GM12865 (cell line): ENCODE measurements around the gene MLLT3.

Experiments
- DNase-seq: peaks from one replicate; pipeline ENCODE4 v3.0.0; 2010; ENCODE audit warnings: low read depth
- H3K4me3 ChIP-seq: 2 replicates; pipeline ENCODE4 v1.5.1; 2011; ENCODE audit warnings: mild to moderate bottlenecking, low read depth, low read length, control low read depth
- TF ChIP-seq, protein P1 (sequence below): IDR thresholded peaks from 2 replicates; pipeline ENCODE4 v1.5.1; 2011; ENCODE audit warnings: low read length, control low read depth, low read depth, inconsistent platforms; ENCODE audit not compliant: insufficient read depth; ENCODE audit errors: missing control alignments

The MLLT3 gene

DNA sequence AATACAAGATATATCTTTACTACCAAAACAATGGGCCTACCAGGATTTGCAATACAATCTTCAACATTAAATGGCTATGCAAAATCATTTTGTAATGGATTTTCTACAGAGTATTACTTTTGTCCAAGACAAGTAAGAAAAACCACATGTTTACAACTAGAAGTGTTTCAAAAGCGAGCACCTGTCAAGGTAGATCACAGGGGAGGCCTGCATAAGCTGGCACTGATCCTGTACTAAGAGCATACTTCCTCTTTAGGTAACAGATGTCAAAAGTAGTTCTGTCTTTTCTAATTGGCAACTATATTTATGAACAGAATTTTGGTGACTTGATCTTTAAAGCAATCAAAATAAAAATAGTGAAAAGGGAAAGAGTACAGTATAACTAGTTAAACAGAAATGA lies 249.0 kb downstream of the MLLT3 start:
- TF ChIP-seq, protein P1, sequence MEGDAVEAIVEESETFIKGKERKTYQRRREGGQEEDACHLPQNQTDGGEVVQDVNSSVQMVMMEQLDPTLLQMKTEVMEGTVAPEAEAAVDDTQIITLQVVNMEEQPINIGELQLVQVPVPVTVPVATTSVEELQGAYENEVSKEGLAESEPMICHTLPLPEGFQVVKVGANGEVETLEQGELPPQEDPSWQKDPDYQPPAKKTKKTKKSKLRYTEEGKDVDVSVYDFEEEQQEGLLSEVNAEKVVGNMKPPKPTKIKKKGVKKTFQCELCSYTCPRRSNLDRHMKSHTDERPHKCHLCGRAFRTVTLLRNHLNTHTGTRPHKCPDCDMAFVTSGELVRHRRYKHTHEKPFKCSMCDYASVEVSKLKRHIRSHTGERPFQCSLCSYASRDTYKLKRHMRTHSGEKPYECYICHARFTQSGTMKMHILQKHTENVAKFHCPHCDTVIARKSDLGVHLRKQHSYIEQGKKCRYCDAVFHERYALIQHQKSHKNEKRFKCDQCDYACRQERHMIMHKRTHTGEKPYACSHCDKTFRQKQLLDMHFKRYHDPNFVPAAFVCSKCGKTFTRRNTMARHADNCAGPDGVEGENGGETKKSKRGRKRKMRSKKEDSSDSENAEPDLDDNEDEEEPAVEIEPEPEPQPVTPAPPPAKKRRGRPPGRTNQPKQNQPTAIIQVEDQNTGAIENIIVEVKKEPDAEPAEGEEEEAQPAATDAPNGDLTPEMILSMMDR: no peak
- peak; percentile 39 for DNase-seq
- H3K4me3 ChIP-seq: no peak overlapping the region

DNA sequence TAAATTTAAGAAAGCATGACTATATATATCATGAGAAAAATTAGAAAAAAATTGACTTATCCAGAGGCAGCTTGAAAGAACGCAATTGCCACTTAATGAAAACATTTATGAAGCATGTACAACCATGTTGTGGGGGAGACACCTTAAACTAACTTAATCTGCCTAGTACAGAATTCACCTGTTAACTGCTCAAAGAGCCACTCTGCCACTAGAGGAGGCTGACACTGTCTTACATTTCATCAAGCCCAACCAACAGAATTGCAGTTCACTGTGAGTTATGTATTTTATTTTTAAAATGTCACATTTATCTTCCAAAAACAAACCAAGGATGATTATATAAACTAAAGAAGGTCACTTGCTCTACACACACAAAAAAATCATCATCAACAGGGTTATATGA lies 252.9 kb downstream of the MLLT3 start:
- H3K4me3 ChIP-seq: no peak overlapping the region
- TF ChIP-seq, protein P1: peak; percentile 12
- no peak for DNase-seq

DNA sequence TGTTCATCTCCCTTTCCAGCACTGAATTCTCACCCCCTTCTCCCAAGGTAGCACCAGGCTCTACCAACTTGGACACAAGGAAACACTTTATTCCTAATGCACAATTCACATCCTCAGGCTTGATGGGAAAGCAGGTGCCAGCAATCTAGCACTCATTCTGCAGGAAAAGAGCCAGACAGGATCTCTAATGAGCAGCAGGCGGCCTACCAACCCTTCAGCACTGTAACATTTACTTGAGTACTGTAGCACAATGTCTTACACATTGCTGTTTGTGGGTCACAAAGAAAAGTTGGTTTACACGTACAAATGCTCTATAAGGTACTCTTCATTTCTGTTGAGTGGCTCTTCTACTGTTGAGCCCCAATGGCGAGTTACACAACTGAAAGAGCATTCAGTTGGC lies 254.4 kb downstream of the MLLT3 start:
- H3K4me3 ChIP-seq: no peak overlapping the region
- TF ChIP-seq, protein P1: no peak
- DNase-seq: no peak

DNA sequence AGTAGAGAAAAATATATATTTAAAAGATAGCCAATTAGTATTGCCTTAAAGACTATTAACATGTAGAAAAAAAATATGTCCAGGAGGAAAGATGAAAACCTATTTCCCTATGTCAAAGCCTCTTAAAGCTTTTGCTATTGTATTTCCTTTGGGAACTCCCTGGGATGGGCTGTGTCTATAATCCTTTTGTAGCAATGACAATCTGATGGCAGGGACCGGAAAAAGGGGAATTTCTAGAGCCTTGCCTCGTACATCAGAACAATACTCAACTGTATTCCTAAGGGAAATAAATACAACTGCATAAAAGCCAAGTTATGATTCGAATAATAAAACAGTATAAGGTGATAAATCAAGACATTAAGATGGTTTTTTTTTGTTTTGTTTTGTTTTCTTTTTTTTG lies 257.3 kb downstream of the MLLT3 start:
- no peak for DNase-seq
- no peak overlapping the region for H3K4me3 ChIP-seq
- TF ChIP-seq, protein P1: no peak

DNA sequence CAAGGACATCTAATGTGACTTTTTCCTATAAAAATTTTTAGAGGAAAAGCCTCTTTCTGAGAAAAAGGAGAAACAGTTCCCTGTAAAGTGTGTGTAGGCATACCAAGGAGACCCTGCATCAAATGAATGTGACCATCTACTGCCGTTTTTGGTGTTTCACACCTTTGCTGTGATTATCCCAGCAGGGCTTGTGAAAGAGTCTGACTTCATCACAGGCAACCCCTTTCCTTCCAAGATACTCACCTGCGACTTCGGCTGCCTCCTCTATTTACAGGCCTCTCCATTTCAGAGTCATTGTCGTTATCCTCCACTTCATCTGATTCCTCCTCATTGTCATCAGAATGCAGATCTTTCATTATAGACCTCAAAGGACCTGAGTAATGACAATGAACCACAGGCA lies 259.1 kb downstream of the MLLT3 start:
- DNase-seq: no peak
- TF ChIP-seq, protein P1: no peak
- no peak overlapping the region for H3K4me3 ChIP-seq

DNA sequence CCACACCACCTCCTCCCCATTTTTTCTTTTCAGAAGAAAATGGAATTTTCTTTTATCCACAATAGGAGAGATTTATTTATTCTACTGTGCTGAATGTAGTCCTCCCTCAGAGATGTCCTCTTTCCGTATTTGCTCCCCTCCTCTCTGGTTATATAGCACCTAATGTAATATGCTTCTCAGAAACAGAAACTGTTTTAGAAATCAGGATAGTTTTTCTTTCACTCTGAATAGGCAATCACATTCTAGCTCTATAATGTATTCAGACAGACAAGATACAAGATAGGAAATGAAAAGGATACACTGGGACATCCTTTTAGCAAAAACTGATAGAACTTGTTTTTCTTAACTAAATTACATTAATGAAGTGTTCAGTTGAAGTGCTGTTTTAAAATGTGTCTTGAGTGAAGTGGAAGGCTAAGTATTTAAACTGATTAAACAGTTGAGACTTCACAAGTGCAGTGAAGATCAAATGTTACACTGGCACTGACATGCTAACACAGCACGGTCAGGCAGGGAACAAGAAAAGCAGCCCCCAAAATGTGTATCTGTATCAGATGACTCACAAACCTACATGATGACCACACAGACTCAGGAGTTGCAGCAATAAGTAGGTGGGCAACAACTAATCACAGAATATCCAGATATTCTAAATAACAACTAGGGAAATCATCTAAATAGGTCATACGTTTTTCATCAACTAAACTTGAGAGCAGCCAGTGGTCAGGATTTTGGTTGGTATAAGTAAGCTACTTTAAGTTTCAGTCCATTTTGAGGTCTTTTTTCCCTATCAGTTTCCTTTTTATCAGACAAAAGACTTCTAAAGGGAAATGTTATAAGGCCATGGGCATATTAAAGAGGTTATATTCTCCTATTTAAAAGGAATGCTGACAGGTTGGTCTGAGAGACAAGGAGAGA lies 260.4 kb downstream of the MLLT3 start:
- no peak overlapping the region for H3K4me3 ChIP-seq
- TF ChIP-seq, protein P1: no peak
- DNase-seq: peak; percentile 32
